ENCODE results near the gene ACOX1. TPM values are rescaled to one million over a fixed set of nuclear protein-coding genes. Genes with fewer than 3 reads are reported as not detected.
A peak's percentile ranks its signal among the peaks of the same experiment; 100 is the strongest.

ACOX1 gene
- total and polyA plus RNA-seq, 2 of the 13 experiments (the other 11 are each of a cell fraction or from before 2014, with no cell fraction given), result 86.4 to 120 TPM

DNA sequence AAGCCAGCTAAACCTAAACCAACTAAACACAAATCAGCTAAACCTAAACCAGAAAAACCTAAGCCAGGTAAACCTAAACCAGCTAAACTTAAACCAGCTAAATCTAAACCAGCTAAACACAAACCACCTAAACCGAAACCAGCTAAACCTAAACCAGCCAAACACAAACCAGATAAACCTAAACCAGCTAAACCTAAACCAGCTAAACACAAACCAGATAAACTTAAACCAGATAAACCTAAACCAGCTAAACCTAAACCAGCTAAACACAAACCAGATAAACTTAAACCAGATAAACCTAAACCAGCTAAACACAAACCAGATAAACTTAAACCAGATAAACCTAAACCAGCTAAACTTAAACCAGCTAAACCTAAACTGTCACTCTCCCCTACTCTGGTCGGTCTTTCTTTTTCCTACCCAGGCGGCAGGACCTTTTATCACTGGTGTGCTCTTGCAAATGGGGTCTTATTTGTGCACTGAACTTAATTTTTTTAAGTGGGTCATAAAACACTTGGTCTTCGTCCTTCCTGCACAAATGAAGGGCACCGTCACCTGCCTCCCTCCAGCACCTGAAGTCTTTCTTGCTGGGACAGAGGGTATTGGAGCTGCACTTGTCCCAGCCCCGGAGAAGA, 41.0 kb upstream of the ACOX1 start (continued):
- TF ChIP-seq, protein P1, sequence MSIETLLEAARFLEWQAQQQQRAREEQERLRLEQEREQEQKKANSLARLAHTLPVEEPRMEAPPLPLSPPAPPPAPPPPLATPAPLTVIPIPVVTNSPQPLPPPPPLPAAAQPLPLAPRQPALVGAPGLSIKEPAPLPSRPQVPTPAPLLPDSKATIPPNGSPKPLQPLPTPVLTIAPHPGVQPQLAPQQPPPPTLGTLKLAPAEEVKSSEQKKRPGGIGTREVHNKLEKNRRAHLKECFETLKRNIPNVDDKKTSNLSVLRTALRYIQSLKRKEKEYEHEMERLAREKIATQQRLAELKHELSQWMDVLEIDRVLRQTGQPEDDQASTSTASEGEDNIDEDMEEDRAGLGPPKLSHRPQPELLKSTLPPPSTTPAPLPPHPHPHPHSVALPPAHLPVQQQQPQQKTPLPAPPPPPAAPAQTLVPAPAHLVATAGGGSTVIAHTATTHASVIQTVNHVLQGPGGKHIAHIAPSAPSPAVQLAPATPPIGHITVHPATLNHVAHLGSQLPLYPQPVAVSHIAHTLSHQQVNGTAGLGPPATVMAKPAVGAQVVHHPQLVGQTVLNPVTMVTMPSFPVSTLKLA (IDR thresholded peaks at IDR 0.05), result peak; percentile 100

DNA sequence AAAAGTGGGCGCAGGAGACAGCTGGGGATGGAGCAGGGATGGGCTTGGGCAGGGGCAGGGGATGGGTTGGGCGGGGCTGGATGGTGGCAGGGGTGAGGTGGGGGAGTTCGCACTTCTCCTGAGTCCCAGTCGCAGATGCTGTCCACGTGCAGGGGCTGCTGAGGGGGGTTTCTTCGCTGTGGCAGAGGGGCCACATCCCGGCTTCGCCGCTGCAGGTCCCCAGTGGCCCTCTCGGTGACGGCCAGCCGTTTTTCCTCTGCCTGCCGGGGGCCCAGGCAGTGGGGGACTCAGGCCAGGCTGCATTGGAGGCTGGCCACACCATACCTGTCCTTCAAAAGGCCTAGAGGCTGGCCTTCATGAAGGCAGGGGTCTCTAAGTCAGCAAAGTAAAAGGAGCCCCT, 39.8 kb upstream of the ACOX1 start:
- TF ChIP-seq ZSCAN12 (CRISPR knock-in tag; IDR thresholded peaks at IDR 0.05) (no peak), ZZZ3 (CRISPR knock-in tag; IDR thresholded peaks at IDR 0.05; ENCODE audit: borderline replicate concordance) (no peak), POLR2AphosphoS5 (IDR thresholded peaks at IDR 0.05; ENCODE audit: low read depth, low read length) (no peak), ZNF746 (CRISPR knock-in tag; IDR thresholded peaks at IDR 0.05) (no peak), JARID2 (CRISPR knock-in tag; IDR thresholded peaks at IDR 0.05; ENCODE audit: insufficient replicate concordance) (no peak), ZKSCAN5 (CRISPR knock-in tag; IDR thresholded peaks at IDR 0.05) (no peak)
- H4K20me1 ChIP-seq (ENCODE audit: insufficient read depth, low read length), result no peaks in the 10 kb centered on the region
- H3K9ac ChIP-seq (ENCODE audit: insufficient read depth, low read depth, low read length), result no peak overlapping the region
- 95% methylated on average over 12 of the region's 13 CpGs for WGBS (ENCODE audit: low lambda C conversion rate)
- ChIA-PET POLR2A (interaction anchor here (2.1 kb wide), 1 partner anchor 10 kb away, joined by 5 read pairs; no protein-coding TSS in a partner anchor), CTCF (ENCODE audit: low intra/inter-chr PET ratio, low total read pairs) (no interaction called here)
- H3K27me3 ChIP-seq (ENCODE audit: control insufficient read depth in 1 of 2, insufficient read depth in 2 of 2, low read length in 2 of 2), result no peaks in the 10 kb centered on the region
- BruUV-seq (replicated peaks), result no TSS peak
- H3K79me2 ChIP-seq (ENCODE audit: insufficient read depth, low read length), result no peaks in the 10 kb centered on the region
- H3K4me2 ChIP-seq (ENCODE audit: low read depth, low read length), result no peak overlapping the region
- in situ Hi-C loops (cut with HindIII; ENCODE audit: extremely low pct_ligation_motif_present, low pct_unique_long_range_greater_than_20kb), result no loop called here
- intact Hi-C loops (cut with micrococcal nuclease; ENCODE audit: unreplicated experiment), result no loop called here
- DNase-seq (ENCODE audit: low spot score) (no peak), ATAC-seq (no peak), FAIRE-seq (no peak)
- no peak overlapping the region for H2AFZ ChIP-seq (ENCODE audit: low read length)
- H3K9me3 ChIP-seq (ENCODE audit: low read length), result no peaks in the 10 kb centered on the region
- H3K27ac ChIP-seq (ENCODE audit: extremely low read length, insufficient read depth, low read length), result no peak overlapping the region
- peaks cover 3% of the 10 kb centered on the region; the same call in 1 of the 2 replicates for H3K4me1 ChIP-seq (ENCODE audit: insufficient read depth, low read length)
- H3K4me3 ChIP-seq (replicated peaks in 1 of 3; ENCODE audit: insufficient read depth in 1 of 3, low read depth in 2 of 3, low read length in 3 of 3), result no peak overlapping the region
- H3K36me3 ChIP-seq (replicated peaks in 1 of 2; ENCODE audit: control insufficient read depth in 1 of 2, insufficient read depth in 2 of 2, low read length in 2 of 2), result peaks cover 2 to 14% of the 10 kb centered on the region in 2 experiments; a peak in 4 of 5 replicates
